ENCODE results near the gene PDE3B. TPM values are rescaled to one million over a fixed set of nuclear protein-coding genes. Genes with fewer than 3 reads are reported as not detected.
"Not testable (repeated sequence)": the region's sequence is repeated elsewhere in the genome, so short reads cannot be mapped to it uniquely, and the experiment has no call there.

The PDE3B gene
- polyA plus RNA-seq, 1 of the 3 experiments (the other 2 are of a cell fraction), result 0.26 TPM

DNA sequence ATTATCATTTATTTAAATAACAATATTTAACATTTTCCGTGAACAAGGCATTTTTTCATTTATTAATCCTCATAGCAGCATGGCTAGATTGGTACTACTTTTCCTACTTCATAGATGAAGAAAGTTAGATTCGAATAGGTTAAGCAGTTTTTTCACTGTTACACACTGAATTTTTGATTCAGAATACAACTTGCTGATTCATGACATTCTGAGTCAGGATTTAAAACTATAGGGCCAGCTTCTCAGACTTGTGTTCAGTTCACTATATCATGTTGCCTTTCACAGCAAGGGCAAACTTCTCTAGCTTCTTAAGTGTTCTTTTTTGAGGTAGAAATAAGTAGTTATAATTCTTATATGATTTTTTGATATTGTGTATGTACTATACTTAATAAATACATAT, 216.9 kb downstream of the PDE3B start:
- H3K27ac ChIP-seq (ENCODE audit: low read depth in 2 of 2, low read length in 1 of 2), result no peak overlapping the region
- H3K79me2 ChIP-seq (ENCODE audit: insufficient read depth), result no peaks in the 10 kb centered on the region
- no peak overlapping the region for H3K4me3 ChIP-seq (ENCODE audit: low read depth in 2 of 2, low read length in 1 of 2)
- peaks cover 3% of the 10 kb centered on the region for H3F3A ChIP-seq (replicated peaks; ENCODE audit: insufficient read depth)
- WGBS (ENCODE audit: low lambda C conversion rate), result 54% methylated on average over 2 of the region's 2 CpGs
- no peak for DNase-seq
- H3K4me1 ChIP-seq (ENCODE audit: control insufficient read depth in 1 of 2, insufficient read depth in 2 of 2, low read depth in 1 of 2, low read length in 1 of 2), result no peaks in the 10 kb centered on the region
- POLR2A ChIA-PET, result no interaction called here
- H2AFZ ChIP-seq (ENCODE audit: low read depth), result no peak overlapping the region
- TF ChIP-seq IRF3 (IDR thresholded peaks at IDR 0.05; ENCODE audit: low read depth, low read length), result no peak
- no peak for TF ChIP-seq SMC3 (IDR thresholded peaks at IDR 0.05; ENCODE audit: low read depth, low read length)
- TF ChIP-seq MXI1 (IDR thresholded peaks at IDR 0.05; ENCODE audit: low read depth, low read length), result no peak
- H4K20me1 ChIP-seq (ENCODE audit: insufficient read depth), result no peaks in the 10 kb centered on the region
- H3K9me3 ChIP-seq, result no peaks in the 10 kb centered on the region
- no peaks in the 10 kb centered on the region for H3K36me3 ChIP-seq (replicated peaks in 1 of 2; ENCODE audit: control insufficient read depth in 1 of 2, insufficient read depth in 2 of 2, low read length in 1 of 2)
- no peak overlapping the region for H3K4me2 ChIP-seq
- H3K9ac ChIP-seq, result no peak overlapping the region
- CTCF ChIA-PET, result no interaction called here
- no peaks in the 10 kb centered on the region for H3K27me3 ChIP-seq (ENCODE audit: insufficient read depth)
- no peaks in the 10 kb centered on the region for H3K9me2 ChIP-seq

- peaks cover 3% of the 10 kb centered on the region for H3F3A ChIP-seq (replicated peaks; ENCODE audit: insufficient read depth)
- no peaks in the 10 kb centered on the region for H3K36me3 ChIP-seq (replicated peaks in 1 of 2; ENCODE audit: control insufficient read depth in 1 of 2, insufficient read depth in 2 of 2, low read length in 1 of 2)
- TF ChIP-seq MXI1 (IDR thresholded peaks at IDR 0.05; ENCODE audit: low read depth, low read length) (no peak), SIN3A (IDR thresholded peaks at IDR 0.05; ENCODE audit: borderline replicate concordance, low read depth, low read length) (no peak), TAF1 (IDR thresholded peaks at IDR 0.05; ENCODE audit: borderline replicate concordance, low read depth, low read length) (no peak), USF1 (IDR thresholded peaks at IDR 0.05; ENCODE audit: borderline replicate concordance, low read depth) (no peak), RXRA (IDR thresholded peaks at IDR 0.05; ENCODE audit: borderline replicate concordance, low read depth) (no peak)
- no peak overlapping the region for H3K4me2 ChIP-seq
- H3K9me3 ChIP-seq, result no peaks in the 10 kb centered on the region
- no peaks in the 10 kb centered on the region for H3K9me2 ChIP-seq
- H3K27me3 ChIP-seq (ENCODE audit: insufficient read depth), result no peaks in the 10 kb centered on the region
- DNase-seq, result no peak
- H3K4me3 ChIP-seq (ENCODE audit: low read depth in 2 of 2, low read length in 1 of 2), result no peak overlapping the region
- no peak overlapping the region for H2AFZ ChIP-seq (ENCODE audit: low read depth)
- H4K20me1 ChIP-seq (ENCODE audit: insufficient read depth), result no peaks in the 10 kb centered on the region
- H3K27ac ChIP-seq (ENCODE audit: low read depth in 2 of 2, low read length in 1 of 2), result no peak overlapping the region
- H3K79me2 ChIP-seq (ENCODE audit: insufficient read depth), result no peaks in the 10 kb centered on the region
- WGBS (ENCODE audit: low lambda C conversion rate), result 71% methylated on average over 1 of the region's 1 CpG
- CTCF ChIA-PET, result interaction anchor here (1.7 kb wide), 1 partner anchor 9 kb away, joined by 5 read pairs; no protein-coding TSS in a partner anchor
- POLR2A ChIA-PET, result no interaction called here
- no peaks in the 10 kb centered on the region for H3K4me1 ChIP-seq (ENCODE audit: control insufficient read depth in 1 of 2, insufficient read depth in 2 of 2, low read depth in 1 of 2, low read length in 1 of 2)
- H3K9ac ChIP-seq, result no peak overlapping the region
Observed at GRCh38 chr11:14861680-14862079, 218.1 kb downstream of the PDE3B start.

DNA sequence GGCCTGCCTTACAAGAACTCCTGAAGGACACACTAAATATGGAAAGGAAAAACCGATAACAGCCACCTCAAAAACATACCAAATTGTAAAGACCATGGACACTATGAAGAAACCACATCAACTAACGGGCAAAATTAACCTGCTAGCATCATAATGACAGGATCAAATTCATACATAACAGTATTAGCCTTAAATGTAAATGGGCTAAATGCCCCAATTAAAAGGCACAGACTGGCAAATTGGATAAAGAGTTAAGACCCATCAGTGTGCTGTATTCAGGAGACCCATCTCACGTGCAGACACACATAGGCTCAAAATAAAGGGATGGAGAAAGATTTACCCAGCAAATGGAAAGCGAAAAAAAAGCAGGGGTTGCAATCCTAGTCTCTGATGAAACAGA, 220.2 kb downstream of the PDE3B start:
- H3F3A ChIP-seq (replicated peaks; ENCODE audit: insufficient read depth); H3K4me2 ChIP-seq; POLR2A ChIA-PET; CTCF ChIA-PET; H3K27ac ChIP-seq (ENCODE audit: low read depth in 2 of 2, low read length in 1 of 2); H3K79me2 ChIP-seq (ENCODE audit: insufficient read depth); DNase-seq; H3K27me3 ChIP-seq (ENCODE audit: insufficient read depth); H4K20me1 ChIP-seq (ENCODE audit: insufficient read depth); H3K9ac ChIP-seq; H2AFZ ChIP-seq (ENCODE audit: low read depth); H3K4me1 ChIP-seq (ENCODE audit: control insufficient read depth in 1 of 2, insufficient read depth in 2 of 2, low read depth in 1 of 2, low read length in 1 of 2); H3K9me3 ChIP-seq; H3K36me3 ChIP-seq (replicated peaks in 1 of 2; ENCODE audit: control insufficient read depth in 1 of 2, insufficient read depth in 2 of 2, low read length in 1 of 2); H3K9me2 ChIP-seq; H3K4me3 ChIP-seq (ENCODE audit: low read depth in 2 of 2, low read length in 1 of 2): not testable (repeated sequence)
- WGBS (ENCODE audit: low lambda C conversion rate), result 58% methylated on average over 4 of the region's 4 CpGs

All from SK-N-SH (cell line).